Ascending aorta (tissue), 2 donors: ENCODE measurements around the gene AP2A2. TPM values are rescaled to one million over a fixed set of nuclear protein-coding genes. Genes with fewer than 3 reads are reported as not detected.

Experiments used
- DNase-seq, 2 donors: peaks; one replicate each; pipeline ENCODE4 v3.0.0-alpha.2; 2019; ENCODE audit warnings: low spot score in 2 of 2
- H3K27ac ChIP-seq, 2 donors: fragments of 200-600 bp; sonication (generic); one replicate each; pipeline ENCODE4 v1.5.1; 2016 to 2017; ENCODE audit warnings: mild to moderate bottlenecking in 1 of 2
- H3K27me3 ChIP-seq: fragments of 200-600 bp; sonication (generic); one replicate; pipeline ENCODE4 v1.5.1; 2017
- H3K36me3 ChIP-seq, 2 donors: fragments of 200-600 bp; sonication (generic); one replicate each; pipeline ENCODE4 v1.5.1; 2016
- H3K4me1 ChIP-seq, 2 donors: fragments of 200-600 bp; sonication (generic); one replicate each; pipeline ENCODE4 v1.5.1; 2016 to 2017; ENCODE audit warnings: mild to moderate bottlenecking in 1 of 2
- H3K4me3 ChIP-seq, 2 donors: fragments of 200-600 bp; sonication (generic); one replicate each; pipeline ENCODE4 v1.5.1; 2016 to 2017; ENCODE audit warnings: mild to moderate bottlenecking in 1 of 2
- H3K9me3 ChIP-seq, 2 donors: fragments of 200-600 bp; sonication (generic); one replicate each; pipeline ENCODE4 v1.5.1; 2016
- intact Hi-C: fragments of 100-400 bp; cut with DNase I; formaldehyde crosslinking; loops from one replicate; pipeline ENCODE4 v1.15.1; 2023
- total RNA-seq: library from RNA; depleted of rRNA; stranded (reverse); fragments of >200 nt; gene quantifications from one replicate; pipeline ENCODE4 v1.1.0, GENCODE V29; 2016
- TF ChIP-seq, protein P1 (sequence below), 3 experiments: fragments of 200-600 bp in 2 of 3; fragments of 450-650 bp in 1 of 3; sonication (generic) in 2 of 3; IDR thresholded peaks; one replicate each; pipeline ENCODE4 v1.5.1; 2016 to 2019; ENCODE audit warnings: antibody characterized with exemption in 3 of 3, mild to moderate bottlenecking in 1 of 3, moderate library complexity in 1 of 3

The AP2A2 gene
- total RNA-seq, 1 donor from 2014 or later: 118 TPM

GRCh38 chr11:900545-900944, 25.1 kb upstream of the AP2A2 start:
- Histone ChIP-seq H3K4me3 (no peak overlapping the region), H3K36me3 (peaks cover 63 to 65% of the 10 kb centered on the region in 2 donors), H3K27me3 (no peaks in the 10 kb centered on the region), H3K27ac (no peak overlapping the region), H3K9me3 (no peaks in the 10 kb centered on the region), H3K4me1 (no peaks in the 10 kb centered on the region)
- intact Hi-C loops: no loop called here
- no peak for DNase-seq
- TF ChIP-seq, protein P1, sequence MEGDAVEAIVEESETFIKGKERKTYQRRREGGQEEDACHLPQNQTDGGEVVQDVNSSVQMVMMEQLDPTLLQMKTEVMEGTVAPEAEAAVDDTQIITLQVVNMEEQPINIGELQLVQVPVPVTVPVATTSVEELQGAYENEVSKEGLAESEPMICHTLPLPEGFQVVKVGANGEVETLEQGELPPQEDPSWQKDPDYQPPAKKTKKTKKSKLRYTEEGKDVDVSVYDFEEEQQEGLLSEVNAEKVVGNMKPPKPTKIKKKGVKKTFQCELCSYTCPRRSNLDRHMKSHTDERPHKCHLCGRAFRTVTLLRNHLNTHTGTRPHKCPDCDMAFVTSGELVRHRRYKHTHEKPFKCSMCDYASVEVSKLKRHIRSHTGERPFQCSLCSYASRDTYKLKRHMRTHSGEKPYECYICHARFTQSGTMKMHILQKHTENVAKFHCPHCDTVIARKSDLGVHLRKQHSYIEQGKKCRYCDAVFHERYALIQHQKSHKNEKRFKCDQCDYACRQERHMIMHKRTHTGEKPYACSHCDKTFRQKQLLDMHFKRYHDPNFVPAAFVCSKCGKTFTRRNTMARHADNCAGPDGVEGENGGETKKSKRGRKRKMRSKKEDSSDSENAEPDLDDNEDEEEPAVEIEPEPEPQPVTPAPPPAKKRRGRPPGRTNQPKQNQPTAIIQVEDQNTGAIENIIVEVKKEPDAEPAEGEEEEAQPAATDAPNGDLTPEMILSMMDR (IDR thresholded peaks at IDR 0.05): no peak

DNA sequence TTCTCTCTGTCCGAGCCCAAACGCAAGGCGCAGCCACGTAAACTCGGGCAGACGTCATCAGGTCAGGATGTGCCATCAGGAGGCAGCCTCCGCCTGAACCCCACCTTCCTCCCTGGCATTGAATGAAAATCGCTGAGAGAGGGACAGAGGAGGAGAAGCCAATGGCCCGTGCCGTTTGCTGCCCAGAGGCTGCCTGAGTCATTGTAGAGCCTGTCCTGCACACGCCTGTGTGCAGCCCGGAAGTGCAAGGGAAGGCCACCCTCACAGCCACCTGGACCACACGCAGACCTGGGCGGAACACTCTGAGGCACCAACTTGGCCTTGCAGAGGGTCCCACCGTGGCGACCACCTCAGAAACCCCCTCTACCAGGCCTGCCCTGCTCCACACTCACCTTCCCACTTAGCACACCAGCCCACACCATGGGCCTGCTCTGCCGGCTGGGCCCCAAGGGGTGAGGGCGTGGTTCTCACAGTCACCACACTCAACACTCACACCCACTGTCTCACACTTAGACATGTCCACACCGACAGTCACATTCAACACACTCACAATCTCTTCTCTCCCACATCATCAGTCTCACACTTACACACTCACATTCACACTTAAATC, 24.1 kb upstream of the AP2A2 start:
- TF ChIP-seq, protein P1 (IDR thresholded peaks at IDR 0.05): no peak
- Histone ChIP-seq H3K4me1 (no peaks in the 10 kb centered on the region), H3K4me3 (no peak overlapping the region), H3K9me3 (no peaks in the 10 kb centered on the region), H3K27ac (no peak overlapping the region), H3K27me3 (no peaks in the 10 kb centered on the region), H3K36me3 (peaks cover 63 to 68% of the 10 kb centered on the region in 2 donors)
- DNase-seq: no peak
- intact Hi-C loops: no loop called here

DNA sequence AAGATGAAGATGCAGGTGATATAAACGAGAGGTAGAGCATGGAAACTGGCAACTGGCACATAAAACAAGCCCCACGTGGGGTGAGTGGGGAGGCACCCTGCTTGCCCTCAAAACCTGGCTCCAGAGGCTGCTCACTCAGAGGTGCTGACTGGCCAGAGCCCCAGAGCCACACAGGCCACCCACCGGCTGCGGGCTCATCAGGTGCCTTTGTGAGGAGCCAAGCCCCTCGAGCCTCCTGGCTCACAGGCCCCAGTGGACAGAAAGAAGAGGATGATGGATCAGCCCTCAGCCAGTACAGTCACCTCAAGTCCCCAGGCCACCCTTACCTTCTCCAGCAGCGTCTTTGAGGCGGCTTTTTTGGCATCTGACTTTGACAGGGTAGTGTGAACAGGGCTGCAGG, 21.3 kb upstream of the AP2A2 start:
- Histone ChIP-seq H3K36me3 (peaks cover 49 to 55% of the 10 kb centered on the region in 2 donors), H3K27me3 (no peaks in the 10 kb centered on the region), H3K4me3 (no peak overlapping the region), H3K9me3 (no peaks in the 10 kb centered on the region), H3K4me1 (peaks cover 0 to 1% of the 10 kb centered on the region in 2 donors), H3K27ac (no peak overlapping the region)
- intact Hi-C loops: no loop called here
- DNase-seq: no peak
- TF ChIP-seq, protein P1 (IDR thresholded peaks at IDR 0.05): no peak

DNA sequence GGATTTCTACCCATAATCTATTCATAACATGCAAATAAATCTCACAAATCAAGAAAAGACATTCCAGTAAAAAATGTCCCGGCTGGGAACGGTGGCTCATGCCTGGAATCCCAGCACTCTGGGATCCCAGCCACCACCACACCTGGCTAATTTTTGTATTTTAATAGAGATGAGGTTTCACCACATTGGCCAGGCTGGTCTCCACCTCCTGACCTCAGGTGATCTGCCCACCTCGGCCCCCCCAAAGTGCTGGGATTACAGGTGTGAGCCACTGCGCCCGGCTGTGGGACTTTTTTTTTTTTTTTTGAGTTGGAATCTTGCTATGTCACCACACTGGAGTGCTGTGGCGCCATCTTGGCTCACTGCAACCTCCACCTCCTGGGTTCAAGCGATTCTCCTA, 19.7 kb upstream of the AP2A2 start:
- intact Hi-C loops: no loop called here
- H3K4me1 ChIP-seq: peaks cover 0 to 10% of the 10 kb centered on the region in 2 donors
- TF ChIP-seq, protein P1 (IDR thresholded peaks at IDR 0.05): no peak
- no peaks in the 10 kb centered on the region for H3K27me3 ChIP-seq
- peaks cover 34 to 39% of the 10 kb centered on the region in 2 donors for H3K36me3 ChIP-seq
- no peak overlapping the region for H3K4me3 ChIP-seq
- no peak overlapping the region for H3K27ac ChIP-seq
- H3K9me3 ChIP-seq: no peaks in the 10 kb centered on the region
- DNase-seq: no peak

GRCh38 chr11:907668-908067, 18.0 kb upstream of the AP2A2 start:
- peaks cover 0 to 16% of the 10 kb centered on the region in 2 donors for H3K4me1 ChIP-seq
- H3K27me3 ChIP-seq: no peaks in the 10 kb centered on the region
- H3K9me3 ChIP-seq: no peaks in the 10 kb centered on the region
- peaks cover 20 to 22% of the 10 kb centered on the region in 2 donors for H3K36me3 ChIP-seq
- DNase-seq: no peak
- H3K4me3 ChIP-seq: no peak overlapping the region
- TF ChIP-seq, protein P1 (IDR thresholded peaks at IDR 0.05): no peak
- intact Hi-C loops: no loop called here
- H3K27ac ChIP-seq: no peak overlapping the region

- Histone ChIP-seq H3K36me3 (peaks cover 14 to 16% of the 10 kb centered on the region in 2 donors), H3K9me3 (no peaks in the 10 kb centered on the region), H3K27ac (no peak overlapping the region), H3K4me3 (no peak overlapping the region), H3K4me1 (peaks cover 0 to 16% of the 10 kb centered on the region in 2 donors), H3K27me3 (no peaks in the 10 kb centered on the region)
- no peak for DNase-seq
- TF ChIP-seq, protein P1 (IDR thresholded peaks at IDR 0.05): no peak
- intact Hi-C loops: no loop called here
These were observed 17.4 kb upstream of the AP2A2 start for GRCh38 chr11:908273-908672.
